ENCODE data around the gene GJA10. TPM values are rescaled to one million over a fixed set of nuclear protein-coding genes. Genes with fewer than 3 reads are reported as not detected.
"Not testable (repeated sequence)": the region's sequence is repeated elsewhere in the genome, so short reads cannot be mapped to it uniquely, and the experiment has no call there.

GJA10 gene
- not detected in 2 replicates for total RNA-seq

GRCh38 chr6:89894169-89894568 lies at the start of gene GJA10:
TSS of gene GJA10 (plus strand) at chr6:89894469. CDS start at chr6:89894469, 0 bp downstream.
- Mint-ChIP-seq H3K27ac (no peak within 1 kb of the TSS), H3K27me3 (ENCODE audit: insufficient read depth) (peaks cover 18% of the 10 kb centered on the region), H3K4me1 (ENCODE audit: low read depth) (peaks cover 6% of the 10 kb centered on the region), H3K9me3 (no peaks in the 10 kb centered on the region), H3K4me3 (no peak within 1 kb of the TSS), H3K36me3 (ENCODE audit: low read depth) (no peaks in the 10 kb centered on the region)
- intact Hi-C loops (cut with micrococcal nuclease) = no loop called here
- no peak for DNase-seq (ENCODE audit: low spot score)

GRCh38 chr6:89847513-89847912 lies 46.8 kb upstream of the GJA10 start:
- intact Hi-C loops (cut with micrococcal nuclease); H3K27ac Mint-ChIP-seq; DNase-seq (ENCODE audit: low spot score); H3K9me3 Mint-ChIP-seq; H3K27me3 Mint-ChIP-seq (ENCODE audit: insufficient read depth); H3K4me3 Mint-ChIP-seq: not testable (repeated sequence)
- Mint-ChIP-seq H3K36me3 (ENCODE audit: low read depth) (peaks cover 16% of the 10 kb centered on the region), H3K4me1 (ENCODE audit: low read depth) (peaks cover 16% of the 10 kb centered on the region)

GRCh38 chr6:89853068-89853467 lies 41.2 kb upstream of the GJA10 start:
- intact Hi-C loops (cut with micrococcal nuclease) = no loop called here
- no peaks in the 10 kb centered on the region for H3K9me3 Mint-ChIP-seq
- no peak overlapping the region for H3K27ac Mint-ChIP-seq
- no peaks in the 10 kb centered on the region for H3K27me3 Mint-ChIP-seq (ENCODE audit: insufficient read depth)
- H3K36me3 Mint-ChIP-seq (ENCODE audit: low read depth) = peaks cover 33% of the 10 kb centered on the region
- H3K4me3 Mint-ChIP-seq = no peak overlapping the region
- DNase-seq (ENCODE audit: low spot score) = no peak
- H3K4me1 Mint-ChIP-seq (ENCODE audit: low read depth) = peaks cover 6% of the 10 kb centered on the region

- intact Hi-C loops (cut with micrococcal nuclease) = no loop called here
These were observed 36.2 kb upstream of the GJA10 start for GRCh38 chr6:89858041-89858440.

GRCh38 chr6:89859744-89860143 lies 34.5 kb upstream of the GJA10 start:
- Mint-ChIP-seq H3K9me3 (peaks cover 9% of the 10 kb centered on the region), H3K27me3 (ENCODE audit: insufficient read depth) (no peaks in the 10 kb centered on the region), H3K36me3 (ENCODE audit: low read depth) (peaks cover 57% of the 10 kb centered on the region), H3K27ac (peak overlapping the region; percentile 86), H3K4me1 (ENCODE audit: low read depth) (peaks cover 31% of the 10 kb centered on the region), H3K4me3 (no peak overlapping the region)
- peak; percentile 1 for DNase-seq (ENCODE audit: low spot score)
- intact Hi-C loops (cut with micrococcal nuclease) = loop anchor here (1.0 kb wide), 1 partner anchor 24 kb away; no protein-coding TSS in a partner anchor

More at GRCh38 chr6:89858041-89858440, 36.2 kb upstream of the GJA10 start:
- H3K4me1 Mint-ChIP-seq (ENCODE audit: low read depth) = peaks cover 24% of the 10 kb centered on the region
- peaks cover 53% of the 10 kb centered on the region for H3K36me3 Mint-ChIP-seq (ENCODE audit: low read depth)
- H3K4me3 Mint-ChIP-seq = no peak overlapping the region
- no peaks in the 10 kb centered on the region for H3K27me3 Mint-ChIP-seq (ENCODE audit: insufficient read depth)
- no peak for DNase-seq (ENCODE audit: low spot score)
- H3K9me3 Mint-ChIP-seq = peaks cover 9% of the 10 kb centered on the region
- H3K27ac Mint-ChIP-seq = no peak overlapping the region

GRCh38 chr6:89862273-89862672 lies 32.0 kb upstream of the GJA10 start:
- H3K4me3 Mint-ChIP-seq = no peak overlapping the region
- no peak for DNase-seq (ENCODE audit: low spot score)
- H3K27ac Mint-ChIP-seq = no peak overlapping the region
- intact Hi-C loops (cut with micrococcal nuclease) = no loop called here
- H3K36me3 Mint-ChIP-seq (ENCODE audit: low read depth) = peaks cover 61% of the 10 kb centered on the region
- peaks cover 9% of the 10 kb centered on the region for H3K9me3 Mint-ChIP-seq
- no peaks in the 10 kb centered on the region for H3K27me3 Mint-ChIP-seq (ENCODE audit: insufficient read depth)
- H3K4me1 Mint-ChIP-seq (ENCODE audit: low read depth) = peaks cover 31% of the 10 kb centered on the region

- Mint-ChIP-seq H3K9me3 (peaks cover 9% of the 10 kb centered on the region), H3K4me3 (no peak overlapping the region), H3K27me3 (ENCODE audit: insufficient read depth) (no peaks in the 10 kb centered on the region), H3K36me3 (ENCODE audit: low read depth) (peaks cover 65% of the 10 kb centered on the region), H3K27ac (peak overlapping the region; percentile 50), H3K4me1 (ENCODE audit: low read depth) (peaks cover 31% of the 10 kb centered on the region)
- no peak for DNase-seq (ENCODE audit: low spot score)
- intact Hi-C loops (cut with micrococcal nuclease) = no loop called here
These were observed 31.6 kb upstream of the GJA10 start for GRCh38 chr6:89862698-89863097.

GRCh38 chr6:89866024-89866678 lies 28.1 kb upstream of the GJA10 start:
- no peaks in the 10 kb centered on the region for H3K27me3 Mint-ChIP-seq (ENCODE audit: insufficient read depth)
- intact Hi-C loops (cut with micrococcal nuclease) = no loop called here
- no peak for DNase-seq (ENCODE audit: low spot score)
- no peak overlapping the region for H3K27ac Mint-ChIP-seq
- no peak overlapping the region for H3K4me3 Mint-ChIP-seq
- peaks cover 70% of the 10 kb centered on the region for H3K36me3 Mint-ChIP-seq (ENCODE audit: low read depth)
- H3K4me1 Mint-ChIP-seq (ENCODE audit: low read depth) = peaks cover 19% of the 10 kb centered on the region
- H3K9me3 Mint-ChIP-seq = peaks cover 9% of the 10 kb centered on the region

- H3K36me3 Mint-ChIP-seq (ENCODE audit: low read depth) = peaks cover 21% of the 10 kb centered on the region
- no peaks in the 10 kb centered on the region for H3K9me3 Mint-ChIP-seq
These were observed 20.5 kb upstream of the GJA10 start for GRCh38 chr6:89873721-89874120.

GRCh38 chr6:89874438-89874837 lies 19.8 kb upstream of the GJA10 start:
- Mint-ChIP-seq H3K36me3 (ENCODE audit: low read depth) (peaks cover 18% of the 10 kb centered on the region), H3K27ac (no peak overlapping the region), H3K27me3 (ENCODE audit: insufficient read depth) (no peaks in the 10 kb centered on the region), H3K9me3 (no peaks in the 10 kb centered on the region), H3K4me3 (no peak overlapping the region), H3K4me1 (ENCODE audit: low read depth) (no peaks in the 10 kb centered on the region)
- intact Hi-C loops (cut with micrococcal nuclease) = no loop called here
- DNase-seq (ENCODE audit: low spot score) = no peak

More at GRCh38 chr6:89873721-89874120, 20.5 kb upstream of the GJA10 start:
- DNase-seq (ENCODE audit: low spot score) = no peak
- intact Hi-C loops (cut with micrococcal nuclease) = no loop called here
- Mint-ChIP-seq H3K27ac (no peak overlapping the region), H3K27me3 (ENCODE audit: insufficient read depth) (no peaks in the 10 kb centered on the region), H3K4me1 (ENCODE audit: low read depth) (no peaks in the 10 kb centered on the region), H3K4me3 (no peak overlapping the region)

- Mint-ChIP-seq H3K9me3 (no peaks in the 10 kb centered on the region), H3K27ac (no peak overlapping the region), H3K4me1 (ENCODE audit: low read depth) (peaks cover 10% of the 10 kb centered on the region), H3K4me3 (no peak overlapping the region), H3K36me3 (ENCODE audit: low read depth) (no peaks in the 10 kb centered on the region), H3K27me3 (ENCODE audit: insufficient read depth) (peaks cover 7% of the 10 kb centered on the region)
- intact Hi-C loops (cut with micrococcal nuclease) = no loop called here
- no peak for DNase-seq (ENCODE audit: low spot score)
These were observed 7.7 kb upstream of the GJA10 start for GRCh38 chr6:89886378-89887120.

GRCh38 chr6:89887452-89888137 lies 6.7 kb upstream of the GJA10 start:
- Mint-ChIP-seq H3K9me3 (no peaks in the 10 kb centered on the region), H3K27me3 (ENCODE audit: insufficient read depth) (peaks cover 9% of the 10 kb centered on the region), H3K4me3 (no peak overlapping the region), H3K4me1 (ENCODE audit: low read depth) (peaks cover 13% of the 10 kb centered on the region), H3K27ac (no peak overlapping the region), H3K36me3 (ENCODE audit: low read depth) (no peaks in the 10 kb centered on the region)
- intact Hi-C loops (cut with micrococcal nuclease) = no loop called here
- no peak for DNase-seq (ENCODE audit: low spot score)

GRCh38 chr6:89888138-89888514 lies 6.1 kb upstream of the GJA10 start:
- H3K36me3 Mint-ChIP-seq (ENCODE audit: low read depth) = no peaks in the 10 kb centered on the region
- no peak for DNase-seq (ENCODE audit: low spot score)
- no peak overlapping the region for H3K27ac Mint-ChIP-seq
- H3K4me3 Mint-ChIP-seq = no peak overlapping the region
- H3K27me3 Mint-ChIP-seq (ENCODE audit: insufficient read depth) = peaks cover 9% of the 10 kb centered on the region
- intact Hi-C loops (cut with micrococcal nuclease) = no loop called here
- H3K9me3 Mint-ChIP-seq = no peaks in the 10 kb centered on the region
- H3K4me1 Mint-ChIP-seq (ENCODE audit: low read depth) = peaks cover 13% of the 10 kb centered on the region
